H1 (cell line): ENCODE data around the gene RSF1. TPM values are rescaled to one million over a fixed set of nuclear protein-coding genes. Genes with fewer than 3 reads are reported as not detected.

Source experiments
- CTCF ChIA-PET: fragments of 300-600 bp; sonication (Branson Sonifier 250); formaldehyde crosslinking; loops from one replicate; lab custom pipeline; 2021; ENCODE audit not compliant: partially characterized antibody; lab: Charles Lee
- POLR2A ChIA-PET: fragments of 300-600 bp; sonication (Branson Sonifier 250); formaldehyde crosslinking; loops from one replicate; lab custom pipeline; 2021; ENCODE audit warnings: inconsistent platforms; ENCODE audit not compliant: partially characterized antibody; lab: Charles Lee
- DNase-seq, 2 experiments: peaks; one replicate each; pipeline versions ENCODE4 v3.0.0 to v3.0.0-alpha.2; 2010 to 2022; ENCODE audit warnings: low spot score in 2 of 2, low read depth in 1 of 2, mixed read lengths in 1 of 2
- FAIRE-seq: peaks from 2 replicates; lab custom pipeline; 2011; peaks lifted over from hg19 to GRCh38; lab: Jason Lieb, UNC
- H2AFZ ChIP-seq: 2 replicates; pipeline ENCODE4 v1.8.1; 2012; ENCODE audit warnings: low read length, inconsistent platforms
- H2AK5ac ChIP-seq: 2 replicates; pipeline ENCODE4 v1.6.1; 2013; ENCODE audit warnings: low read depth, low read length
- H2BK120ac ChIP-seq: replicated peaks from 2 replicates; pipeline ENCODE3; 2013; ENCODE audit warnings: low read depth, low read length, inconsistent platforms
- H2BK12ac ChIP-seq: 2 replicates; pipeline ENCODE4 v1.6.1; 2013; ENCODE audit warnings: low read depth, low read length
- H2BK15ac ChIP-seq: 2 replicates; pipeline ENCODE4 v1.6.1; 2013; ENCODE audit warnings: low read length
- H2BK20ac ChIP-seq: 2 replicates; pipeline ENCODE4 v1.6.1; 2013; ENCODE audit warnings: low read length
- H2BK5ac ChIP-seq: 2 replicates; pipeline ENCODE4 v1.6.1; 2013; ENCODE audit warnings: low read depth, low read length
- H3K14ac ChIP-seq: 2 replicates; pipeline ENCODE4 v1.6.1; 2013; ENCODE audit warnings: inconsistent platforms; ENCODE audit not compliant: insufficient read length
- H3K18ac ChIP-seq: 2 replicates; pipeline ENCODE4 v1.6.1; 2013; ENCODE audit warnings: low read length; ENCODE audit errors: extremely low read depth
- H3K23ac ChIP-seq: 2 replicates; pipeline ENCODE4 v1.6.1; 2013; ENCODE audit warnings: inconsistent platforms; ENCODE audit not compliant: insufficient read length
- H3K23me2 ChIP-seq: 2 replicates; pipeline ENCODE4 v1.6.1; 2013; ENCODE audit warnings: low read depth, low read length
- H3K27ac ChIP-seq: 2 replicates; pipeline ENCODE4 v1.6.1; 2011; ENCODE audit warnings: low read depth, low read length, inconsistent platforms
- H3K27me3 ChIP-seq, 4 experiments: replicated peaks in 1 of 4; 1 replicate in 1 of 4; 2 replicates in 3 of 4; pipeline versions ENCODE4 v1.6.1 to v1.8.1; 2011 to 2013; ENCODE audit warnings: low read length in 3 of 4, mild to moderate bottlenecking in 3 of 4, inconsistent platforms in 2 of 4, mixed read lengths in 2 of 4, moderate library complexity in 1 of 4; ENCODE audit not compliant: control insufficient read depth in 3 of 4, insufficient read depth in 3 of 4; ENCODE audit errors: extremely low read depth in 1 of 4
- H3K36me3 ChIP-seq, 4 experiments: 2 replicates each; pipeline versions ENCODE4 v1.6.1 to v1.8.1; 2011 to 2013; ENCODE audit warnings: mild to moderate bottlenecking in 4 of 4, low read length in 3 of 4, moderate library complexity in 2 of 4, control low read depth in 1 of 4, inconsistent platforms in 1 of 4; ENCODE audit not compliant: insufficient read depth in 4 of 4, control insufficient read depth in 2 of 4
- H3K4ac ChIP-seq: replicated peaks from 2 replicates; pipeline ENCODE3; 2013; ENCODE audit warnings: low read length, low read depth, mixed read lengths, inconsistent platforms; ENCODE audit not compliant: insufficient read length
- H3K4me1 ChIP-seq, 4 experiments: replicated peaks in 1 of 4; 1 replicate in 1 of 4; 2 replicates in 3 of 4; pipeline versions ENCODE4 v1.6.1 to v1.8.1; 2011 to 2013; ENCODE audit warnings: low read length in 3 of 4, inconsistent platforms in 2 of 4, mixed read lengths in 1 of 4; ENCODE audit not compliant: insufficient read depth in 4 of 4, control insufficient read depth in 3 of 4
- H3K4me2 ChIP-seq, 2 experiments: 2 replicates each; pipeline versions ENCODE4 v1.6.1 to v1.8.1; 2011 to 2013; ENCODE audit warnings: low read depth in 2 of 2, low read length in 2 of 2, control low read depth in 1 of 2, inconsistent platforms in 1 of 2, mild to moderate bottlenecking in 1 of 2; ENCODE audit not compliant: insufficient read depth in 1 of 2
- H3K4me3 ChIP-seq, 4 experiments: fragments of 200-600, 300-600 bp in 1 of 4; sonication (generic), shearing (Covaris generic), sonication (Bioruptor Twin) in 1 of 4; 2 replicates each; pipeline versions ENCODE4 v1.5.1 to v1.8.1; 2011 to 2016; ENCODE audit warnings: low read length in 4 of 4, low read depth in 3 of 4, control low read depth in 2 of 4, inconsistent platforms in 2 of 4, mild to moderate bottlenecking in 2 of 4, mixed read lengths in 1 of 4, moderate library complexity in 1 of 4; ENCODE audit not compliant: insufficient read depth in 2 of 4; ENCODE audit errors: extremely low read depth in 1 of 4
- H3K56ac ChIP-seq: replicated peaks from 2 replicates; pipeline ENCODE3; 2013; ENCODE audit warnings: low read depth, mild to moderate bottlenecking, mixed read lengths, low read length, inconsistent platforms; ENCODE audit not compliant: insufficient read length
- H3K79me1 ChIP-seq: 2 replicates; pipeline ENCODE4 v1.6.1; 2013; ENCODE audit warnings: low read depth, low read length, control low read depth
- H3K79me2 ChIP-seq, 2 experiments: 2 replicates each; pipeline versions ENCODE4 v1.6.1 to v1.8.1; 2012 to 2013; ENCODE audit warnings: low read length in 2 of 2, mild to moderate bottlenecking in 2 of 2, inconsistent platforms in 1 of 2; ENCODE audit not compliant: insufficient read depth in 2 of 2, control insufficient read depth in 1 of 2
- H3K9ac ChIP-seq, 4 experiments: replicated peaks in 1 of 4; 1 replicate in 1 of 4; 2 replicates in 3 of 4; pipeline versions ENCODE4 v1.6.1 to v1.8.1; 2011 to 2013; ENCODE audit warnings: low read depth in 3 of 4, low read length in 3 of 4, control low read depth in 2 of 4, mild to moderate bottlenecking in 2 of 4, moderate library complexity in 2 of 4, inconsistent platforms in 1 of 4; ENCODE audit errors: extremely low read depth in 1 of 4
- H3K9me3 ChIP-seq, 2 experiments: 2 replicates each; pipeline versions ENCODE4 v1.6.1 to v1.8.1; 2012 to 2013; ENCODE audit warnings: mild to moderate bottlenecking in 2 of 2, moderate library complexity in 2 of 2, control low read depth in 1 of 2, inconsistent platforms in 1 of 2, low read depth in 1 of 2, low read length in 1 of 2, mixed read lengths in 1 of 2; ENCODE audit not compliant: insufficient read depth in 2 of 2
- H4K20me1 ChIP-seq, 2 experiments: replicated peaks in 1 of 2; 2 replicates each; pipeline versions ENCODE3 to v1.8.1; 2011 to 2013; ENCODE audit warnings: inconsistent platforms in 2 of 2, low read length in 2 of 2, mild to moderate bottlenecking in 1 of 2; ENCODE audit not compliant: insufficient read depth in 2 of 2, control insufficient read depth in 1 of 2
- H4K5ac ChIP-seq: 2 replicates; pipeline ENCODE4 v1.6.1; 2013; ENCODE audit warnings: low read length, low read depth, mixed read lengths, inconsistent platforms; ENCODE audit not compliant: insufficient read length
- H4K8ac ChIP-seq: 2 replicates; pipeline ENCODE4 v1.8.0; 2013; ENCODE audit warnings: mild to moderate bottlenecking, moderate library complexity, low read length, inconsistent platforms; ENCODE audit not compliant: insufficient read depth; ENCODE audit errors: extremely low read depth
- H4K91ac ChIP-seq: replicated peaks from 2 replicates; pipeline ENCODE3; 2013; ENCODE audit warnings: low read length, mixed read lengths, inconsistent platforms; ENCODE audit not compliant: insufficient read length
- CHD1 ChIP-seq: IDR thresholded peaks from 2 replicates; pipeline ENCODE4 v1.6.1; 2012; ENCODE audit warnings: low read depth, low read length, improper control_type of control experiment
- CHD2 ChIP-seq: IDR thresholded peaks from 2 replicates; pipeline ENCODE4 v1.6.1; 2012; ENCODE audit warnings: low read length, improper control_type of control experiment
- EP300 ChIP-seq, 2 experiments: IDR thresholded peaks; 1 replicate in 1 of 2; 2 replicates in 1 of 2; pipeline ENCODE4 v1.6.1; 2011 to 2012; ENCODE audit warnings: low read depth in 2 of 2, low read length in 2 of 2, mild to moderate bottlenecking in 2 of 2, borderline replicate concordance in 1 of 2, inconsistent platforms in 1 of 2, moderate library complexity in 1 of 2
- EZH2 ChIP-seq: fragments of 200-600 bp; sonication (generic); IDR thresholded peaks from 2 replicates; pipeline ENCODE4 v1.7.1; 2012; ENCODE audit warnings: low read depth, mild to moderate bottlenecking, moderate library complexity, low read length, inconsistent platforms; ENCODE audit not compliant: severe bottlenecking
- GABPA ChIP-seq: IDR thresholded peaks from 2 replicates; pipeline ENCODE4 v1.6.1; 2011; ENCODE audit warnings: mild to moderate bottlenecking, low read length, moderate library complexity, borderline replicate concordance; ENCODE audit not compliant: insufficient read depth
- NRF1 ChIP-seq: IDR thresholded peaks from 2 replicates; pipeline ENCODE4 v1.6.1; 2011; ENCODE audit warnings: mild to moderate bottlenecking, low read depth, low read length, improper control_type of control experiment
- POLR2A ChIP-seq, 2 experiments: IDR thresholded peaks; 1 replicate in 1 of 2; 2 replicates in 1 of 2; pipeline ENCODE4 v1.6.1; 2011; ENCODE audit warnings: low read depth in 2 of 2, low read length in 2 of 2, mild to moderate bottlenecking in 2 of 2; ENCODE audit errors: control extremely low read depth in 1 of 2
- RNF2 ChIP-seq: fragments of 200-900, 300-1000 bp; sonication (generic); IDR thresholded peaks from 2 replicates; pipeline ENCODE4 v1.7.1; 2016; ENCODE audit warnings: borderline replicate concordance, low read depth, mild to moderate bottlenecking, antibody characterized with exemption, low read length; ENCODE audit not compliant: poor library complexity, severe bottlenecking; ENCODE audit errors: missing control alignments
- SUZ12 ChIP-seq: fragments of 200-600 bp; sonication (generic); IDR thresholded peaks from 2 replicates; pipeline ENCODE4 v1.6.1; 2012; ENCODE audit warnings: mild to moderate bottlenecking, inconsistent platforms, low read length, moderate library complexity, mixed read lengths
- WGBS, 2 experiments: shearing (Covaris generic) in 1 of 2; methylation state at CpG; one replicate each; pipeline versions ENCODE4 v1.1.6 to v1.1.7; 2013 to 2015; ENCODE audit warnings: low lambda C conversion rate in 2 of 2, mixed read lengths in 2 of 2, inconsistent platforms in 1 of 2, low coverage in 1 of 2, missing lambda C conversion rate in 1 of 2; ENCODE audit not compliant: insufficient replicate concordance in 2 of 2, insufficient coverage in 1 of 2, insufficient read length in 1 of 2; ENCODE audit errors: extremely low coverage in 1 of 2, missing lambda C conversion rate in 1 of 2; 5-methylcytosine and 5-hydroxymethylcytosine counted together
- polyA plus RNA-seq, 7 experiments: library from polyadenylated mRNA; depleted of rRNA in 3 of 7; stranded (reverse) in 5 of 7; unstranded in 2 of 7; fragments of >200 nt in 5 of 7; fragments of 200-250 nt in 2 of 7; gene quantifications; 1 replicate in 5 of 7; 2 replicates in 1 of 7; 4 replicates in 1 of 7; pipeline versions ENCODE4 v1.2.1 to v1.2.3, GENCODE V29; 2011 to 2013; ENCODE audit warnings: missing spikeins in 2 of 7, mixed read lengths in 2 of 7
- total RNA-seq: library from RNA; stranded (reverse); fragmentation: NEBNext Ultra II Directional; extraction: Animal tissue kit (Norgen Biotek cat#: 25700); gene quantifications from 2 replicates; pipeline ENCODE4 v1.2.1, GENCODE V29; 2021
- TF ChIP-seq, protein P1 (sequence below), 3 experiments: IDR thresholded peaks; 1 replicate in 2 of 3; 2 replicates in 1 of 3; pipeline versions ENCODE4 v1.5.1 to v1.6.1; 2011; ENCODE audit warnings: low read length in 3 of 3, mild to moderate bottlenecking in 3 of 3, inconsistent platforms in 2 of 3, low read depth in 1 of 3, moderate library complexity in 1 of 3; ENCODE audit not compliant: insufficient read depth in 1 of 3; ENCODE audit errors: control extremely low read depth in 1 of 3

RSF1 gene
- total and polyA plus RNA-seq, 2 of the 8 experiments (the other 6 are each of a cell fraction or from before 2014, with no cell fraction given), result 17.8 to 87.9 TPM

DNA sequence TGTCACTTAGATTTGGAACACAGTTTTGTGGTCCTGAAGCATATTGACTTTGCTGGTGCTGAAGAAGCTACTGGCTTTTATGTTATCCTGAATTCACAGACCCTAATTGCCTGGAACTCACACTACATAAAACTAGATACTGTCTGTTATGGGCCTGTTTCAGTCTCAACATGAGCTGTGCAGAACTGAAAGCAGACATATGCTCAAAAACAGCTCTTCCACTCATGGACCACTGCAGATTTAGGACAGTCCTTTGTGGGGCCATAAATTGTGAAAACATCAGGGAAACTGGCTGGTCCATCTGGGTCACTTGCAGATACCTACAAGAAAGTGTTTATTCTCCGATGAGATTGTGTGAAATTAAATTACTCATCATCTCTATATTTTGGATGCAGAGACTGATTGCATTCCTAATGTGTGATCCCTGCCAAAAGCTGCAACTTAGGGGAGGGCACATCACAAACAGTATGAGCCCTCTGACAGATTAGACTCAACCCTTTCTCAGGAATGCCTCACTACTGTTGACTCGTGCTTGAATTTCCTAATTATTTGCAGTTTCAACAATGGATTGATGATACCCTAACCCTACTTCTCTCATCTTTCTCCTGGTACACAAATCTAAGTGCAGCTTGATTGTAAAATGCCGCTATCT lies 172.7 kb downstream of the RSF1 start:
- no peak for DNase-seq
- CTCF ChIA-PET, result interaction anchor here (1.2 kb wide), 1 partner anchor 396 kb away, joined by 3 read pairs; no protein-coding TSS in a partner anchor
- Histone ChIP-seq H3K23me2 (no peaks in the 10 kb centered on the region), H3K36me3 (no peaks in the 10 kb centered on the region), H3K4ac (no peak overlapping the region), H3K23ac (no peak overlapping the region), H3K4me3 (no peak overlapping the region), H4K91ac (no peak overlapping the region), H3K27ac (no peak overlapping the region), H2BK12ac (no peak overlapping the region), H2BK15ac (no peak overlapping the region), H2AFZ (0 out of 2 replicates have a peak overlapping the region, but pooled peaks have one; percentile 48), H3K27me3 (no peaks in the 10 kb centered on the region), H3K79me1 (no peaks in the 10 kb centered on the region), H3K14ac (no peak overlapping the region), H4K20me1 (no peaks in the 10 kb centered on the region), H3K56ac (no peak overlapping the region), H2BK20ac (no peak overlapping the region), H3K4me2 (no peak overlapping the region), H3K4me1 (no peaks in the 10 kb centered on the region), H4K5ac (no peak overlapping the region), H3K18ac (no peak overlapping the region), H2BK5ac (no peak overlapping the region), H3K79me2 (no peaks in the 10 kb centered on the region), H3K9ac (no peak overlapping the region), H2AK5ac (no peak overlapping the region), H3K9me3 (no peaks in the 10 kb centered on the region), H4K8ac (no peak overlapping the region), H2BK120ac (no peak overlapping the region)
- WGBS, 2 experiments, result 92% methylated on average over 3 of the region's 3 CpGs; no CpG with 5 or more reads in 1 of the 2 experiments
- FAIRE-seq, result no peak
- POLR2A ChIA-PET, result interaction anchor here (1.1 to 3.4 kb wide), 2 partner anchors 10 to 13 kb away, joined by 3 to 13 read pairs; partner anchors contain the start of gene CLNS1A
- no peak for TF ChIP-seq NRF1
- no peak for TF ChIP-seq CHD1
- no peak for TF ChIP-seq GABPA
- no peak for TF ChIP-seq POLR2A (IDR thresholded peaks at IDR 0.05; ENCODE audit: control extremely low read depth in 1 of 2, low read depth in 2 of 2, low read length in 2 of 2)
- TF ChIP-seq, protein P1, sequence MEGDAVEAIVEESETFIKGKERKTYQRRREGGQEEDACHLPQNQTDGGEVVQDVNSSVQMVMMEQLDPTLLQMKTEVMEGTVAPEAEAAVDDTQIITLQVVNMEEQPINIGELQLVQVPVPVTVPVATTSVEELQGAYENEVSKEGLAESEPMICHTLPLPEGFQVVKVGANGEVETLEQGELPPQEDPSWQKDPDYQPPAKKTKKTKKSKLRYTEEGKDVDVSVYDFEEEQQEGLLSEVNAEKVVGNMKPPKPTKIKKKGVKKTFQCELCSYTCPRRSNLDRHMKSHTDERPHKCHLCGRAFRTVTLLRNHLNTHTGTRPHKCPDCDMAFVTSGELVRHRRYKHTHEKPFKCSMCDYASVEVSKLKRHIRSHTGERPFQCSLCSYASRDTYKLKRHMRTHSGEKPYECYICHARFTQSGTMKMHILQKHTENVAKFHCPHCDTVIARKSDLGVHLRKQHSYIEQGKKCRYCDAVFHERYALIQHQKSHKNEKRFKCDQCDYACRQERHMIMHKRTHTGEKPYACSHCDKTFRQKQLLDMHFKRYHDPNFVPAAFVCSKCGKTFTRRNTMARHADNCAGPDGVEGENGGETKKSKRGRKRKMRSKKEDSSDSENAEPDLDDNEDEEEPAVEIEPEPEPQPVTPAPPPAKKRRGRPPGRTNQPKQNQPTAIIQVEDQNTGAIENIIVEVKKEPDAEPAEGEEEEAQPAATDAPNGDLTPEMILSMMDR (IDR thresholded peaks at IDR 0.05; ENCODE audit: control extremely low read depth in 1 of 3, insufficient read depth in 1 of 3, low read depth in 1 of 3, low read length in 3 of 3), result no peak
- TF ChIP-seq RNF2, result no peak
- no peak for TF ChIP-seq EZH2
- no peak for TF ChIP-seq EP300 (IDR thresholded peaks at IDR 0.05; ENCODE audit: borderline replicate concordance in 1 of 2, low read depth in 2 of 2, low read length in 2 of 2)
- TF ChIP-seq CHD2, result no peak
- no peak for TF ChIP-seq SUZ12
